ENCODE measurements around the gene CDK16.

GRCh38 chrX:47193475-47194193, 24.8 kb upstream of the CDK16 start, which contains the start of gene UBA1:
- TF ChIP-seq ZFP30 (CRISPR knock-in tag; IDR thresholded peaks at IDR 0.05; ENCODE audit: borderline replicate concordance) (no peak), EHMT2 (IDR thresholded peaks at IDR 0.05) (no peak), CEBPB (tag; IDR thresholded peaks at IDR 0.05) (no peak), ADNP (tag; IDR thresholded peaks at IDR 0.05) (no peak), FIP1L1 (IDR thresholded peaks at IDR 0.05; ENCODE audit: low read depth, low read length, poor library complexity, severe bottlenecking) (no peak), ZBTB33 (CRISPR knock-in tag; IDR thresholded peaks at IDR 0.05) (no peak), ZNF764 (CRISPR knock-in tag; IDR thresholded peaks at IDR 0.05; ENCODE audit: low read depth) (no peak), NFYB (IDR thresholded peaks at IDR 0.05; ENCODE audit: extremely low read depth, insufficient read length) (no peak)
